ENCODE results near the gene HUNK. TPM values are rescaled to one million over a fixed set of nuclear protein-coding genes. Genes with fewer than 3 reads are reported as not detected.

HUNK gene
- total RNA-seq, 2 donors from 2014 or later: 5.8 to 8.4 TPM

DNA sequence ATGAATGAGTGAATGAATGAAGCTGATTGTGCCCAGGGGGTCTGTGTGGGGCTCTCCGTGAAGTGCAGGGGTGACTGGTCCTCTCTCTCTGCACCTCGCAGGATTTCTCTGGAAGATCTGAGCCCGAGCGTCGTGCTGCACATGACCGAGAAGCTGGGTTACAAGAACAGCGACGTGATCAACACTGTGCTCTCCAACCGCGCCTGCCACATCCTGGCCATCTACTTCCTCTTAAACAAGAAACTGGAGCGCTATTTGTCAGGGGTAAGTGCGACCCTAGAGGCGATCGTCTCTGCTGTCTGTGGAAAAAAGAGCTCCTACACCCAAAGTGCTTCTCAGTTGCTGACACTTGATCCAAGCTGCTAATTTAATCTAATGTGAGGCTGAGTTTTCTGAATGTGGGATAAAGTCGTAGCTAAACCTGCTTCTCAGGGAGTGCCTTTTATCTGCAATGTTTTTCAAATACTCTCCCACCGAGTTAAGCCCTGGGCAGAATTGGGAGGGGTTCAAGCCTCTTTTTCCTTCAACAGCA, 101.7 kb downstream of the HUNK start:
- TF ChIP-seq, protein P1, sequence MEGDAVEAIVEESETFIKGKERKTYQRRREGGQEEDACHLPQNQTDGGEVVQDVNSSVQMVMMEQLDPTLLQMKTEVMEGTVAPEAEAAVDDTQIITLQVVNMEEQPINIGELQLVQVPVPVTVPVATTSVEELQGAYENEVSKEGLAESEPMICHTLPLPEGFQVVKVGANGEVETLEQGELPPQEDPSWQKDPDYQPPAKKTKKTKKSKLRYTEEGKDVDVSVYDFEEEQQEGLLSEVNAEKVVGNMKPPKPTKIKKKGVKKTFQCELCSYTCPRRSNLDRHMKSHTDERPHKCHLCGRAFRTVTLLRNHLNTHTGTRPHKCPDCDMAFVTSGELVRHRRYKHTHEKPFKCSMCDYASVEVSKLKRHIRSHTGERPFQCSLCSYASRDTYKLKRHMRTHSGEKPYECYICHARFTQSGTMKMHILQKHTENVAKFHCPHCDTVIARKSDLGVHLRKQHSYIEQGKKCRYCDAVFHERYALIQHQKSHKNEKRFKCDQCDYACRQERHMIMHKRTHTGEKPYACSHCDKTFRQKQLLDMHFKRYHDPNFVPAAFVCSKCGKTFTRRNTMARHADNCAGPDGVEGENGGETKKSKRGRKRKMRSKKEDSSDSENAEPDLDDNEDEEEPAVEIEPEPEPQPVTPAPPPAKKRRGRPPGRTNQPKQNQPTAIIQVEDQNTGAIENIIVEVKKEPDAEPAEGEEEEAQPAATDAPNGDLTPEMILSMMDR (conservative IDR thresholded peaks at IDR 0.05): no peak
- no peak for DNase-seq
- Mint-ChIP-seq H3K9me3 (no peaks in the 10 kb centered on the region), H3K4me1 (peaks cover 13% of the 10 kb centered on the region), H3K36me3 (ENCODE audit: low read depth) (no peaks in the 10 kb centered on the region), H3K27me3 (ENCODE audit: insufficient read depth) (no peaks in the 10 kb centered on the region), H3K4me3 (no peak overlapping the region), H3K27ac (no peak overlapping the region)
- H3K4me3 ChIP-seq (ENCODE audit: low read length): no peak overlapping the region
- 67 to 77% methylated on average over 12 to 16 of the region's 16 CpGs for WGBS, 2 experiments (ENCODE audit: insufficient coverage in 1 of 2, insufficient read length in 1 of 2)
- no peak overlapping the region for H3K27ac ChIP-seq (ENCODE audit: low read depth, low read length)
- H3K9me3 ChIP-seq (ENCODE audit: control insufficient read depth, low read length): no peaks in the 10 kb centered on the region
- no peaks in the 10 kb centered on the region for H3K4me1 ChIP-seq (ENCODE audit: control insufficient read depth, insufficient read depth, low read length)
- H3K9ac ChIP-seq (ENCODE audit: extremely low read depth, low read length, poor library complexity, severe bottlenecking): no peak overlapping the region
- H3K36me3 ChIP-seq (ENCODE audit: control insufficient read depth, insufficient read depth, low read length): no peaks in the 10 kb centered on the region
- no peaks in the 10 kb centered on the region for H3K27me3 ChIP-seq (ENCODE audit: control insufficient read depth, insufficient read depth, low read length, poor library complexity, severe bottlenecking)

DNA sequence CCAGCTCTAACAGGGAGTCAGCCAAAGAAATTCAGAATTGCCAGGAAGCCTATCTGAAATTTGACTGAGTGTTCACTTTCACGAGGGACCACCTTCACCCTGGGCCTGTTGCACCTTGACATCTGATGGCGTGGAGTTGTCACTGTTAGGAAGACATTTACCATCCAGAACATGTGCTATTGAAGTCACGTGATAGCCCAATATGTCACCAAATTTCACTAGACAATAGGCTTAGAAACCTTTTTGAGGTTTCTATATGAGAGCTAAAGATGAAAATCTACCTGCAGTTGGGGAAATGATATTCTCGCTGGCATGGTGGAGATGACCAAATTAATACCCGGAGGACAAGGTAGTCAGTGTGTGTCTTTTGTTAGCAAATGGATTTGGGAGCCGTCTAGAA, 102.7 kb downstream of the HUNK start:
- Mint-ChIP-seq H3K4me3 (no peak overlapping the region), H3K27me3 (ENCODE audit: insufficient read depth) (no peaks in the 10 kb centered on the region), H3K9me3 (no peaks in the 10 kb centered on the region), H3K36me3 (ENCODE audit: low read depth) (no peaks in the 10 kb centered on the region), H3K4me1 (peaks cover 13% of the 10 kb centered on the region), H3K27ac (no peak overlapping the region)
- TF ChIP-seq, protein P1 (conservative IDR thresholded peaks at IDR 0.05): no peak
- Histone ChIP-seq H3K36me3 (ENCODE audit: control insufficient read depth, insufficient read depth, low read length) (no peaks in the 10 kb centered on the region), H3K9ac (ENCODE audit: extremely low read depth, low read length, poor library complexity, severe bottlenecking) (no peak overlapping the region), H3K4me3 (ENCODE audit: low read length) (no peak overlapping the region), H3K27ac (ENCODE audit: low read depth, low read length) (no peak overlapping the region), H3K4me1 (ENCODE audit: control insufficient read depth, insufficient read depth, low read length) (no peaks in the 10 kb centered on the region), H3K9me3 (ENCODE audit: control insufficient read depth, low read length) (no peaks in the 10 kb centered on the region), H3K27me3 (ENCODE audit: control insufficient read depth, insufficient read depth, low read length, poor library complexity, severe bottlenecking) (no peaks in the 10 kb centered on the region)
- 87 to 91% methylated on average over 4 to 6 of the region's 6 CpGs for WGBS, 2 experiments (ENCODE audit: insufficient coverage in 1 of 2, insufficient read length in 1 of 2)
- DNase-seq: no peak

DNA sequence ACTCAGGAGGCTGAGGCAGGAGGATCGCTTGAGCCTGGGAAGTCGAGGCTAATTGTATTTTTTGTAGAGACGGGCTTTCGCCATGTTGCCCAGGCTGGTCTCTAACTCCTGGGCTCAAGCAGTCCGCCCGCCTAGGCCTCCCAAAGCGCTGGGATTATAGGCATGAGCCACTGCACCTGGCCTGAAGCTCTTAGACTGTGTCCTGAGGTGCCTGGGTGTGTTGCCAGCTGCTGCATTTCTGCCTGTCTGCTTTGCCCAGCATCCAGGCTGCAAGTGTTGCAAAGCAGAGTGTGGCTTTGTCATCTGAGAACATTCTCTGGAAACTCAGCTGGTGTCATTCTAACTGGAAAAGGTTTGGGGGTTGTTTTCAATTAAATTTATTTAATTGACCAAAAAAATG, 105.0 kb downstream of the HUNK start:
- no peaks in the 10 kb centered on the region for H3K36me3 Mint-ChIP-seq (ENCODE audit: low read depth)
- DNase-seq: no peak

More for the DNA sequence above, 105.0 kb downstream of the HUNK start:
- WGBS, 2 experiments (ENCODE audit: insufficient coverage in 1 of 2, insufficient read length in 1 of 2): 94% methylated on average over 7 of the region's 7 CpGs
- Mint-ChIP-seq H3K9me3 (no peaks in the 10 kb centered on the region), H3K4me3 (no peak overlapping the region), H3K4me1 (peaks cover 11% of the 10 kb centered on the region), H3K27ac (no peak overlapping the region), H3K27me3 (ENCODE audit: insufficient read depth) (no peaks in the 10 kb centered on the region)
- H3K9ac ChIP-seq (ENCODE audit: extremely low read depth, low read length, poor library complexity, severe bottlenecking): no peak overlapping the region
- TF ChIP-seq, protein P1 (conservative IDR thresholded peaks at IDR 0.05): no peak
- no peaks in the 10 kb centered on the region for H3K36me3 ChIP-seq (ENCODE audit: control insufficient read depth, insufficient read depth, low read length)
- no peaks in the 10 kb centered on the region for H3K4me1 ChIP-seq (ENCODE audit: control insufficient read depth, insufficient read depth, low read length)
- no peak overlapping the region for H3K4me3 ChIP-seq (ENCODE audit: low read length)
- H3K9me3 ChIP-seq (ENCODE audit: control insufficient read depth, low read length): no peaks in the 10 kb centered on the region
- no peak overlapping the region for H3K27ac ChIP-seq (ENCODE audit: low read depth, low read length)
- no peaks in the 10 kb centered on the region for H3K27me3 ChIP-seq (ENCODE audit: control insufficient read depth, insufficient read depth, low read length, poor library complexity, severe bottlenecking)
